ENCODE results near the gene NPAS1. TPM values are rescaled to one million over a fixed set of nuclear protein-coding genes. Genes with fewer than 3 reads are reported as not detected.
A peak's percentile ranks its signal among the peaks of the same experiment; 100 is the strongest.

Gene NPAS1
- total and polyA plus RNA-seq, 2 of the 13 experiments (the other 11 are each of a cell fraction or from before 2014, with no cell fraction given) = 0.35 to 2.9 TPM

DNA sequence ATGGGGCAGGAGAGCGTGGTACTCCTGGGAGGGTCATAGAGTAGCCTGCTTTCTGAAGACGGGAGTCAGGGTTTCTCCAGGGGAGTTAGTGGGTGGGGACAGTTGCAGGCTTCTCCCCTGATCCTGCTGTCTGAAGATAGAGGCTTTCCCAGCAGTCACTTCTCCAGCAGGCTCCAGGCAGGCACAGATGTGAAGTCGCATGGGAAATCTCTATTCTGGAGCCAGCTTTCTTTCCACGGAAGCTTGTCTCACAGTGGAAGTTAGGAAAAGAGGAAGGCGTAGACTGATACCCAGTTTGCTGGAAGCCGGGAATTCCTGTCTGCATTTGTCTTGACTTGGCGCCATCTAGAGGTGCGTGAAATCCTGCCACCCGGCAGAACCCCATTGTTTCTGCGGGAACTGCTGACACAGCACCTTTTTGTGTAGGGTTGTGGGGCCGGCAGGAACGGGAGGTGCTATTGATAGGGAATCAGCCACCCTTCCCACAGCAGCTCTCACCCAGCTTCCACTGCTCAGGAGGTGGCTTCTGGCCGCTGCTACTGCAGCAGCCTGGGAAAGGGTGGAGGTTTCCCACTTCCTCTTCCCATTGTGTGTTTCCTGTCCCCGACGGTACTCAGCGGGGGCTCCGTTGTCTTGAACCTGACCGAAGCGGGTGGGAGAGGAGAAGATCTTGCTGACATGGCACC, 28.5 kb upstream of the NPAS1 start (continued):
- TF ChIP-seq, protein P1, sequence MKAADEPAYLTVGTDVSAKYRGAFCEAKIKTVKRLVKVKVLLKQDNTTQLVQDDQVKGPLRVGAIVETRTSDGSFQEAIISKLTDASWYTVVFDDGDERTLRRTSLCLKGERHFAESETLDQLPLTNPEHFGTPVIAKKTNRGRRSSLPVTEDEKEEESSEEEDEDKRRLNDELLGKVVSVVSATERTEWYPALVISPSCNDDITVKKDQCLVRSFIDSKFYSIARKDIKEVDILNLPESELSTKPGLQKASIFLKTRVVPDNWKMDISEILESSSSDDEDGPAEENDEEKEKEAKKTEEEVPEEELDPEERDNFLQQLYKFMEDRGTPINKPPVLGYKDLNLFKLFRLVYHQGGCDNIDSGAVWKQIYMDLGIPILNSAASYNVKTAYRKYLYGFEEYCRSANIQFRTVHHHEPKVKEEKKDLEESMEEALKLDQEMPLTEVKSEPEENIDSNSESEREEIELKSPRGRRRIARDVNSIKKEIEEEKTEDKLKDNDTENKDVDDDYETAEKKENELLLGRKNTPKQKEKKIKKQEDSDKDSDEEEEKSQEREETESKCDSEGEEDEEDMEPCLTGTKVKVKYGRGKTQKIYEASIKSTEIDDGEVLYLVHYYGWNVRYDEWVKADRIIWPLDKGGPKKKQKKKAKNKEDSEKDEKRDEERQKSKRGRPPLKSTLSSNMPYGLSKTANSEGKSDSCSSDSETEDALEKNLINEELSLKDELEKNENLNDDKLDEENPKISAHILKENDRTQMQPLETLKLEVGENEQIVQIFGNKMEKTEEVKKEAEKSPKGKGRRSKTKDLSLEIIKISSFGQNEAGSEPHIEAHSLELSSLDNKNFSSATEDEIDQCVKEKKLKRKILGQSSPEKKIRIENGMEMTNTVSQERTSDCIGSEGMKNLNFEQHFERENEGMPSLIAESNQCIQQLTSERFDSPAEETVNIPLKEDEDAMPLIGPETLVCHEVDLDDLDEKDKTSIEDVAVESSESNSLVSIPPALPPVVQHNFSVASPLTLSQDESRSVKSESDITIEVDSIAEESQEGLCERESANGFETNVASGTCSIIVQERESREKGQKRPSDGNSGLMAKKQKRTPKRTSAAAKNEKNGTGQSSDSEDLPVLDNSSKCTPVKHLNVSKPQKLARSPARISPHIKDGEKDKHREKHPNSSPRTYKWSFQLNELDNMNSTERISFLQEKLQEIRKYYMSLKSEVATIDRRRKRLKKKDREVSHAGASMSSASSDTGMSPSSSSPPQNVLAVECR (CRISPR knock-in tag; IDR thresholded peaks at IDR 0.05; ENCODE audit: borderline replicate concordance) = peak; percentile 50; the same call in 1 of the 2 replicates
- TF ChIP-seq, protein P2, sequence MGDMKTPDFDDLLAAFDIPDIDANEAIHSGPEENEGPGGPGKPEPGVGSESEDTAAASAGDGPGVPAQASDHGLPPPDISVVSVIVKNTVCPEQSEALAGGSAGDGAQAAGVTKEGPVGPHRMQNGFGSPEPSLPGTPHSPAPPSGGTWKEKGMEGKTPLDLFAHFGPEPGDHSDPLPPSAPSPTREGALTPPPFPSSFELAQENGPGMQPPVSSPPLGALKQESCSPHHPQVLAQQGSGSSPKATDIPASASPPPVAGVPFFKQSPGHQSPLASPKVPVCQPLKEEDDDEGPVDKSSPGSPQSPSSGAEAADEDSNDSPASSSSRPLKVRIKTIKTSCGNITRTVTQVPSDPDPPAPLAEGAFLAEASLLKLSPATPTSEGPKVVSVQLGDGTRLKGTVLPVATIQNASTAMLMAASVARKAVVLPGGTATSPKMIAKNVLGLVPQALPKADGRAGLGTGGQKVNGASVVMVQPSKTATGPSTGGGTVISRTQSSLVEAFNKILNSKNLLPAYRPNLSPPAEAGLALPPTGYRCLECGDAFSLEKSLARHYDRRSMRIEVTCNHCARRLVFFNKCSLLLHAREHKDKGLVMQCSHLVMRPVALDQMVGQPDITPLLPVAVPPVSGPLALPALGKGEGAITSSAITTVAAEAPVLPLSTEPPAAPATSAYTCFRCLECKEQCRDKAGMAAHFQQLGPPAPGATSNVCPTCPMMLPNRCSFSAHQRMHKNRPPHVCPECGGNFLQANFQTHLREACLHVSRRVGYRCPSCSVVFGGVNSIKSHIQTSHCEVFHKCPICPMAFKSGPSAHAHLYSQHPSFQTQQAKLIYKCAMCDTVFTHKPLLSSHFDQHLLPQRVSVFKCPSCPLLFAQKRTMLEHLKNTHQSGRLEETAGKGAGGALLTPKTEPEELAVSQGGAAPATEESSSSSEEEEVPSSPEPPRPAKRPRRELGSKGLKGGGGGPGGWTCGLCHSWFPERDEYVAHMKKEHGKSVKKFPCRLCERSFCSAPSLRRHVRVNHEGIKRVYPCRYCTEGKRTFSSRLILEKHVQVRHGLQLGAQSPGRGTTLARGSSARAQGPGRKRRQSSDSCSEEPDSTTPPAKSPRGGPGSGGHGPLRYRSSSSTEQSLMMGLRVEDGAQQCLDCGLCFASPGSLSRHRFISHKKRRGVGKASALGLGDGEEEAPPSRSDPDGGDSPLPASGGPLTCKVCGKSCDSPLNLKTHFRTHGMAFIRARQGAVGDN (CRISPR knock-in tag; IDR thresholded peaks at IDR 0.05) = peak; percentile 55
- TF ChIP-seq ZFYVE20 (CRISPR knock-in tag; IDR thresholded peaks at IDR 0.05; ENCODE audit: borderline replicate concordance, low read depth) (no peak), NAIF1 (CRISPR knock-in tag; IDR thresholded peaks at IDR 0.05; ENCODE audit: borderline replicate concordance) (no peak), TOPORS (CRISPR knock-in tag; IDR thresholded peaks at IDR 0.05) (no peak), ZNF329 (CRISPR knock-in tag; IDR thresholded peaks at IDR 0.05; ENCODE audit: low read depth) (no peak), ZNF883 (CRISPR knock-in tag; IDR thresholded peaks at IDR 0.05; ENCODE audit: not compliant biosample characterization) (no peak), ZNF713 (CRISPR knock-in tag; IDR thresholded peaks at IDR 0.05) (0 out of 2 replicates have a peak, but pooled peaks have one; percentile 74), ONECUT2 (CRISPR knock-in tag; IDR thresholded peaks at IDR 0.05) (no peak), IRF2 (CRISPR knock-in tag; IDR thresholded peaks at IDR 0.05) (0 out of 2 replicates have a peak, but pooled peaks have one; percentile 18), NFKBIZ (CRISPR knock-in tag; IDR thresholded peaks at IDR 0.05) (no peak), NFYB (CRISPR knock-in tag; IDR thresholded peaks at IDR 0.05) (no peak), ZBTB7B (CRISPR knock-in tag; IDR thresholded peaks at IDR 0.05) (no peak), KLF13 (CRISPR knock-in tag; IDR thresholded peaks at IDR 0.05) (no peak), HNRNPUL1 (IDR thresholded peaks at IDR 0.05; ENCODE audit: low read depth, low read length) (no peak), DMAP1 (CRISPR knock-in tag; IDR thresholded peaks at IDR 0.05) (no peak), KDM5A (IDR thresholded peaks at IDR 0.05; ENCODE audit: borderline replicate concordance, low read length) (no peak)
- TF ChIP-seq, protein P3, sequence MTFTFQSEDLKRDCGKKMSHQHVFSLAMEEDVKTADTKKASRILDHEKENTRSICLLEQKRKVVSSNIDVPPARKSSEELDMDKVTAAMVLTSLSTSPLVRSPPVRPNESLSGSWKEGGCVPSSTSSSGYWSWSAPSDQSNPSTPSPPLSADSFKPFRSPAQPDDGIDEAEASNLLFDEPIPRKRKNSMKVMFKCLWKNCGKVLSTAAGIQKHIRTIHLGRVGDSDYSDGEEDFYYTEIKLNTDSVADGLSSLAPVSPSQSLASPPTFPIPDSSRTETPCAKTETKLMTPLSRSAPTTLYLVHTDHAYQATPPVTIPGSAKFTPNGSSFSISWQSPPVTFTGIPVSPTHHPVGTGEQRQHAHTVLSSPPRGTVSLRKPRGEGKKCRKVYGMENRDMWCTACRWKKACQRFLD (CRISPR knock-in tag; IDR thresholded peaks at IDR 0.05; ENCODE audit: borderline replicate concordance) = no peak
- TF ChIP-seq, protein P4, sequence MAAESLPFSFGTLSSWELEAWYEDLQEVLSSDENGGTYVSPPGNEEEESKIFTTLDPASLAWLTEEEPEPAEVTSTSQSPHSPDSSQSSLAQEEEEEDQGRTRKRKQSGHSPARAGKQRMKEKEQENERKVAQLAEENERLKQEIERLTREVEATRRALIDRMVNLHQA (CRISPR knock-in tag; IDR thresholded peaks at IDR 0.05) = no peak
